IPS-20b (cell line): ENCODE data around the gene AGAP1.

Source experiments
- H3K27ac ChIP-seq: one replicate; pipeline ENCODE4 v1.5.1; 2013; ENCODE audit warnings: low read length
- H3K27me3 ChIP-seq: 2 replicates; pipeline ENCODE4 v1.6.1; 2013; ENCODE audit warnings: mild to moderate bottlenecking, low read length, inconsistent platforms; ENCODE audit not compliant: insufficient read depth
- H3K36me3 ChIP-seq: 2 replicates; pipeline ENCODE4 v1.6.1; 2013; ENCODE audit warnings: low read depth, mild to moderate bottlenecking, inconsistent platforms, low read length, moderate library complexity; ENCODE audit not compliant: insufficient read depth
- H3K4me1 ChIP-seq: 2 replicates; pipeline ENCODE4 v1.6.1; 2013; ENCODE audit warnings: mild to moderate bottlenecking, control low read depth, inconsistent platforms, low read length, moderate library complexity; ENCODE audit not compliant: insufficient read depth
- H3K4me3 ChIP-seq: 2 replicates; pipeline ENCODE4 v1.5.1; 2013; ENCODE audit warnings: mild to moderate bottlenecking, low read length, inconsistent platforms
- H3K9ac ChIP-seq: 2 replicates; pipeline ENCODE4 v1.6.1; 2013; ENCODE audit warnings: low read depth, mild to moderate bottlenecking, inconsistent platforms, low read length, moderate library complexity
- H3K9me3 ChIP-seq: 2 replicates; pipeline ENCODE4 v1.6.1; 2013; ENCODE audit warnings: mild to moderate bottlenecking, low read depth, low read length, inconsistent platforms; ENCODE audit not compliant: insufficient read depth

Gene AGAP1

GRCh38 chr2:235721625-235722024 lies 227.8 kb downstream of the AGAP1 start:
- no peaks in the 10 kb centered on the region for H3K9me3 ChIP-seq
- H3K36me3 ChIP-seq, result peaks cover 8% of the 10 kb centered on the region; the same call in 1 of the 2 replicates
- no peak overlapping the region for H3K4me3 ChIP-seq

DNA sequence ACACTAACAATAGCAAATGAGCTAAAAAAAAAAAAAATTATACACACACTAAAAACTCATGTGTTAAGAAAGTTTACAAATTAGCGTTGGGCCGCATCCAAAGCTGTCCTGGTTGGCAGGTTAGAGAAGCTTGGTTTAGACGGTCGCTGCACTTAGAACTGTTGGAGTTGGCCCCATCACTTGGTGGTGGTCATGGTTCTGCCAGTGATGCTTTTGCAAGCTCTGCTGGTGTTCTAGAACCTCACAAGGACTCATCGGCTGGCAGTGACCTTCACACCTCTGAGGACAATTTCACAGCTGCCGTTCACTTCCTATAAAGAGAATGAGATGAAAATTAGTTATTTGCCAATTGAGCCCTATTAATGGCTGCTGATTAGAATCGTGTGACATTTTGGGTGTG lies 229.0 kb downstream of the AGAP1 start:
- Histone ChIP-seq H3K4me3 (no peak overlapping the region), H3K36me3 (peaks cover 8% of the 10 kb centered on the region; the same call in 1 of the 2 replicates), H3K9ac (no peak overlapping the region), H3K27me3 (no peaks in the 10 kb centered on the region), H3K9me3 (no peaks in the 10 kb centered on the region), H3K4me1 (peaks cover 7% of the 10 kb centered on the region), H3K27ac (no peak overlapping the region)

More at GRCh38 chr2:235721625-235722024, 227.8 kb downstream of the AGAP1 start:
- Histone ChIP-seq H3K27me3 (no peaks in the 10 kb centered on the region), H3K4me1 (peaks cover 4% of the 10 kb centered on the region; the same call in 1 of the 2 replicates), H3K9ac (no peak overlapping the region), H3K27ac (no peak overlapping the region)

GRCh38 chr2:235723371-235723770 lies 229.5 kb downstream of the AGAP1 start:
- Histone ChIP-seq H3K27me3 (no peaks in the 10 kb centered on the region), H3K27ac (no peak overlapping the region), H3K9ac (no peak overlapping the region), H3K4me3 (no peak overlapping the region), H3K9me3 (no peaks in the 10 kb centered on the region), H3K4me1 (peaks cover 7% of the 10 kb centered on the region), H3K36me3 (peaks cover 7% of the 10 kb centered on the region; the same call in 1 of the 2 replicates)

- no peak overlapping the region for H3K9ac ChIP-seq
- no peak overlapping the region for H3K27ac ChIP-seq
- H3K27me3 ChIP-seq, result no peaks in the 10 kb centered on the region
Observed at GRCh38 chr2:235723811-235724465, 230.1 kb downstream of the AGAP1 start.

DNA sequence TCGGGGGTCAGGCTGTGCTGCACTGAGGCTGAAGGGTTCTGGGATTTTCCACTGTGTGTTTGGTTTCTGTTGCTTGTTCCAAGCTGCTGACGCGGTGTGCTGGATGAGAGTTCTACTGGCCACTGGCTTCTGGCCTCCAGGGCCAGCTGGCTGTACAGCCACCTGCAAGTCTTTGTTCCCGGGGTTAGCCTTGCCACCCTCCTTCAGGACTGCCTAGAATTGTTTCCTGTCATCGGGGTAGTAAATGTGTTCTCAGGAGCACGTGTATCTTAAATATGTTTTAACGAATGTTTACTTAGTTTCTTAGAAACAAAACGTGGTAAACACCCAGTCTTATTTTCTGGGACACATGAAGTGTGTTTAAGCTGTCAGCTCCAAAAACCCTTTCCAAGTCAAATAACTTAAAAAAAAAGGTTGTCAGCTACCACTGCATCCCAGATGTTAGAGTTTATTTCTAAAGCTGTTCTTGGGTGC lies 231.2 kb downstream of the AGAP1 start:
- Histone ChIP-seq H3K36me3 (no peaks in the 10 kb centered on the region; the same call in 1 of the 2 replicates), H3K4me3 (no peak overlapping the region), H3K27me3 (no peaks in the 10 kb centered on the region), H3K9me3 (no peaks in the 10 kb centered on the region), H3K27ac (no peak overlapping the region), H3K9ac (no peak overlapping the region), H3K4me1 (peaks cover 7% of the 10 kb centered on the region)

More at GRCh38 chr2:235723811-235724465, 230.1 kb downstream of the AGAP1 start:
- Histone ChIP-seq H3K9me3 (no peaks in the 10 kb centered on the region), H3K4me1 (peaks cover 7% of the 10 kb centered on the region), H3K36me3 (peaks cover 1% of the 10 kb centered on the region; the same call in 1 of the 2 replicates), H3K4me3 (no peak overlapping the region)

- Histone ChIP-seq H3K4me1 (peaks cover 7% of the 10 kb centered on the region), H3K27ac (no peak overlapping the region), H3K4me3 (no peak overlapping the region), H3K9me3 (no peaks in the 10 kb centered on the region), H3K9ac (no peak overlapping the region), H3K36me3 (no peaks in the 10 kb centered on the region; the same call in 1 of the 2 replicates), H3K27me3 (no peaks in the 10 kb centered on the region)
Observed at GRCh38 chr2:235725841-235726240, 232.0 kb downstream of the AGAP1 start.

- Histone ChIP-seq H3K27ac (no peak overlapping the region), H3K4me1 (peaks cover 15% of the 10 kb centered on the region), H3K9me3 (no peaks in the 10 kb centered on the region), H3K36me3 (no peaks in the 10 kb centered on the region; the same call in 1 of the 2 replicates), H3K27me3 (no peaks in the 10 kb centered on the region), H3K4me3 (no peak overlapping the region), H3K9ac (no peak overlapping the region)
Observed at GRCh38 chr2:235726554-235726953, 232.7 kb downstream of the AGAP1 start.

- H3K36me3 ChIP-seq, result no peaks in the 10 kb centered on the region; the same call in 1 of the 2 replicates
- H3K4me1 ChIP-seq, result peaks cover 19% of the 10 kb centered on the region
- H3K9me3 ChIP-seq, result no peaks in the 10 kb centered on the region
- no peak overlapping the region for H3K9ac ChIP-seq
- H3K4me3 ChIP-seq, result no peak overlapping the region
- no peaks in the 10 kb centered on the region for H3K27me3 ChIP-seq
- no peak overlapping the region for H3K27ac ChIP-seq
Observed at GRCh38 chr2:235727174-235727573, 233.3 kb downstream of the AGAP1 start.

DNA sequence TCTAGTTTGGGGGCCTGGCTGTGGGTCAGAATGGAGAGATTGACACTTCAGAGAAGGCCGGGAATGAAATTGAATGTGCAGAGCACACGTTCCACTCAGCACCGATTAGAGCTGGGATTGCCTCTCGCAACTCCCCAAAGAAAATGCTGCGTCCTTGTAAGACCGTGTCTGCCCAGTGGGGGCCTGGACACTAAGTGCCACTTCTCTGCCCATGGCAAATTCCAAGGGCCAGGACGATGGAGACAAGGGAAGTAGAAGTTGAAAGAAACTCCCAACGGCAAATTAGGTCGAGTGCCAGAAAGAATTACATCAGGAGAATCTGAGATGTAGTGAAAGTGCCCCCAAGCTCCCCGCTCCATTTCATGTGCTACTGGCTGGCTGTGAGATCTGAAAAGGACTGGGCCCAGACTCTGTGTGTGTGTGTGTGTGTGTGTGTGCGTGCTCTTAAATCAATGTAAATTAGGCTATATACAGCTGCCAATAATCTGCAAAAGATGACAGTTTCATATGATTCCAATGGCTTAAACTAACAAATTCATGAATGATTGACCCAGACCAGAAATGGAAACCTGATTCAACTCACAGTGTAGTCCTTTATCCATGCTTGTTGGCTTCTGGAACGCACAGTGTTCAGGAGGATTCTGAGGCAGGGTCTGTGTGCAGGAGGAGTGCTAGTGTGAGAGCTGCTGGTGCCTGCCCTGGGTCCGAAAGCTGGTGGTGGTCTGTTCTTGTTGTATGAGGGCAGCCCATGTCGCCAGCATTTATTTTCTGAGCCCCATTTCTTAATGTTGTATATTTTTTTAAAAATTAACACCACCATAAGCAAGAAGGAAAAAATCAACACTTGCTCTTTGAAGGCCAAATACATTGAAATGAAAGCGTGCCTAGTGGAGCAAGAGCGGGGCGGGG lies 234.3 kb downstream of the AGAP1 start:
- no peak overlapping the region for H3K4me3 ChIP-seq
- H3K4me1 ChIP-seq, result peaks cover 23% of the 10 kb centered on the region
- no peak overlapping the region for H3K9ac ChIP-seq
- no peak overlapping the region for H3K27ac ChIP-seq
- H3K36me3 ChIP-seq, result no peaks in the 10 kb centered on the region; the same call in 1 of the 2 replicates
- H3K27me3 ChIP-seq, result no peaks in the 10 kb centered on the region
- H3K9me3 ChIP-seq, result no peaks in the 10 kb centered on the region

DNA sequence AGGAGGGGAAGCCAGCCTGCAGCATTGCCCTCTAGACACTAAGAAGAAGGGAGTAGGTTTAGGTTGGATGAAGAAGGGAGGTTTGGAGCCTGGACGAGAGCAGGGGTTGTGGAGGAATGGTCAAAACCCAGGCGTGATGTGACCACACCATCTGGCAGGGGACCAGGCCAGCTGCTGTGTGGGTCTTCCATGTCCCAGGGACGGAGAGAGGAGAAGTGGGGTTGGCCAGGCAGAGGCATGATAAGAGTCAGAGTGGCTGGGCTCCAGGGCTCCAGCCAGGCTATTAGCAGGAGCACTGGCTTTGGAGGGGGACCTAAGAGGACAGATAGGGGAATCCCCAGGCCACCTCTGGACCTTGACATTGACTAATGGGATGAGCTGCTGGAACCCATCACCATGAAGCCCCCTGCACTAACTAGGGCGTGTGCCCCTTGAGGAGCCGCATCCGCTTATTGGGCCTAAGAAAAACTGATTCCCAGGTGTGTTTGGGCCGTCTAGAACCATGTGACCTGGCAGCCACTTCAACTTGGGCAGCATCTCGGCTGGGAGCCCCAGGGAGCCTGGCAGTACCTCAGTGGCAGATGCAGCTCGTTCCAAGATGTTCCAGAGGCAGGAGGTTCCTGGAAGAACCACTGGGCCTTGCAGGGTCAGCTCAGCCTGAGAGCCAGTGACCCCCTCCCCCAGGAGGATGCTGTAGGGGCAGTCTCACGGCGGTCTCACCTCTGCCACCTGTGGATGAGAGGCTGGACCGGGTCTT lies 235.1 kb downstream of the AGAP1 start:
- Histone ChIP-seq H3K4me3 (no peak overlapping the region), H3K4me1 (peaks cover 23% of the 10 kb centered on the region), H3K9ac (no peak overlapping the region), H3K27me3 (no peaks in the 10 kb centered on the region), H3K36me3 (no peaks in the 10 kb centered on the region), H3K9me3 (no peaks in the 10 kb centered on the region), H3K27ac (no peak overlapping the region)

DNA sequence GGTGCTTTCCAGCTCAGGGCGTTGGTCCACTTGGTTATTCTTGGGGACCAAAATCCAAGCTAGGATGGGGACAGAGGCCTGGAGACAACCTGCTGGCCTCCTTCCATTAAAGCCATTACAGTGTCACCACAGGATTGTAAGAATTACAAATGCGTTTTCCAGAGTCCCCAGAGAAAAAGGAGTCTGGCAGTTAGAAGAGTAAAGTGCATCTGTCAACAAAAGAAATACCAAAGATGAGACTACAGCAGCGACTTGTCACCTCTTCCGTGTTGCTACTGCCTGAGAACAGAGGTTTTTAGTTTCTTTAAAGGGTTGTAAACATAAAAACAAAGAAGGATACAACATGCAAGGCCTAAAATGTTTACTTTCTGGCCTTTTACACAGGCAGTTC lies 235.7 kb downstream of the AGAP1 start:
- no peaks in the 10 kb centered on the region for H3K27me3 ChIP-seq
- no peak overlapping the region for H3K27ac ChIP-seq
- no peak overlapping the region for H3K4me3 ChIP-seq
- H3K9me3 ChIP-seq, result no peaks in the 10 kb centered on the region
- H3K9ac ChIP-seq, result no peak overlapping the region
- peaks cover 21% of the 10 kb centered on the region for H3K4me1 ChIP-seq
- no peaks in the 10 kb centered on the region for H3K36me3 ChIP-seq
